HG03354 (cell line): ENCODE results near the gene CELSR1.

Experiments used
- ATAC-seq: cut with Tn5 transposase; IDR thresholded peaks from one replicate; pipeline ENCODE4 v1.9.1; 2021; ENCODE audit warnings: mild to moderate bottlenecking; ENCODE audit not compliant: unreplicated experiment, poor library complexity, severe bottlenecking

CELSR1 gene

GRCh38 chr22:46535876-46536536 is 1.4 kb downstream of the CELSR1 start:
- ATAC-seq: no peak

GRCh38 chr22:46534901-46535630 is 2.4 kb downstream of the CELSR1 start:
- no peak for ATAC-seq

- no peak for ATAC-seq
These were observed 3.1 kb downstream of the CELSR1 start for GRCh38 chr22:46534177-46534776.

- ATAC-seq: no peak
These were observed 4.2 kb downstream of the CELSR1 start for GRCh38 chr22:46533070-46533833.

GRCh38 chr22:46532416-46532815 is 5.0 kb downstream of the CELSR1 start:
- no peak for ATAC-seq

- ATAC-seq: no peak
These were observed 5.7 kb downstream of the CELSR1 start for GRCh38 chr22:46531581-46532175.

- no peak for ATAC-seq
These were observed 9.3 kb downstream of the CELSR1 start for GRCh38 chr22:46528121-46528610.

- ATAC-seq: no peak
These were observed 11.1 kb downstream of the CELSR1 start for GRCh38 chr22:46526244-46526839.

- ATAC-seq: no peak
These were observed 11.8 kb downstream of the CELSR1 start for GRCh38 chr22:46525389-46526243.

- no peak for ATAC-seq
These were observed 13.1 kb downstream of the CELSR1 start for GRCh38 chr22:46524203-46524740.

- no peak for ATAC-seq
These were observed 14.6 kb downstream of the CELSR1 start for GRCh38 chr22:46522797-46523196.

- ATAC-seq: no peak
These were observed 15.4 kb downstream of the CELSR1 start for GRCh38 chr22:46521994-46522393.

GRCh38 chr22:46520880-46521279 is 16.5 kb downstream of the CELSR1 start:
- ATAC-seq: no peak

- ATAC-seq: no peak
These were observed 18.0 kb downstream of the CELSR1 start for GRCh38 chr22:46519377-46519776.

GRCh38 chr22:46518542-46519325 is 18.7 kb downstream of the CELSR1 start:
- no peak for ATAC-seq

GRCh38 chr22:46518038-46518437 is 19.4 kb downstream of the CELSR1 start:
- no peak for ATAC-seq

- no peak for ATAC-seq
These were observed 20.1 kb downstream of the CELSR1 start for GRCh38 chr22:46517255-46517761.
